GM18507 (cell line): ENCODE data around the gene ANXA3.

Source experiments
- DNase-seq: peaks from one replicate; pipeline ENCODE4 v3.0.0; 2011; ENCODE audit warnings: low read depth; ENCODE audit not compliant: insufficient read length; ENCODE audit errors: extremely low spot score
- FAIRE-seq: peaks from 2 replicates; lab custom pipeline; 2011; peaks lifted over from hg19 to GRCh38; lab: Jason Lieb, UNC

ANXA3 gene

GRCh38 chr4:78656968-78657445, 105.4 kb downstream of the ANXA3 start:
- FAIRE-seq, result peak; percentile 85

GRCh38 chr4:78659264-78659663, 107.7 kb downstream of the ANXA3 start:
- DNase-seq, result no peak
- no peak for FAIRE-seq

More at GRCh38 chr4:78656968-78657445, 105.4 kb downstream of the ANXA3 start:
- no peak for DNase-seq

- DNase-seq, result no peak
- no peak for FAIRE-seq
These were observed 108.1 kb downstream of the ANXA3 start for GRCh38 chr4:78659665-78660064.
